ENCODE measurements around the gene RNF5. TPM values are rescaled to one million over a fixed set of nuclear protein-coding genes. Genes with fewer than 3 reads are reported as not detected.

RNF5 gene
- total and polyA plus RNA-seq, 10 of the 15 experiments (the other 5 are each of a cell fraction or from before 2014, with no cell fraction given), result 31.4 to 114 (median 62.8) TPM

GRCh38 chr6:32216285-32216684 is 38.1 kb downstream of the RNF5 start:
- Histone ChIP-seq H3K4me2 (ENCODE audit: control insufficient read depth, insufficient read depth) (no peak overlapping the region), H3K36me3 (ENCODE audit: control insufficient read depth in 2 of 2, insufficient read depth in 2 of 2, low read length in 1 of 2) (no peaks in the 10 kb centered on the region), H3K4me3 (no peak overlapping the region), H3K9ac (ENCODE audit: control insufficient read depth, insufficient read depth, low read length) (no peak overlapping the region), H3K27ac (ENCODE audit: control insufficient read depth, insufficient read depth) (no peak overlapping the region), H2AFZ (ENCODE audit: control insufficient read depth, low read depth, low read length) (no peak overlapping the region), H3K4me1 (ENCODE audit: control insufficient read depth, insufficient read depth, low read length) (no peaks in the 10 kb centered on the region), H3K9me3 (replicated peaks; ENCODE audit: control insufficient read depth, insufficient read depth, low read length) (no peaks in the 10 kb centered on the region), H3K27me3 (replicated peaks in 1 of 2; ENCODE audit: control insufficient read depth in 2 of 2, insufficient read depth in 2 of 2, low read length in 1 of 2) (peaks cover 3 to 4% of the 10 kb centered on the region in 2 experiments; a peak in 3 of 4 replicates), H3K79me2 (ENCODE audit: control insufficient read depth, insufficient read depth, low read length) (no peaks in the 10 kb centered on the region), H4K20me1 (ENCODE audit: control insufficient read depth, insufficient read depth) (no peaks in the 10 kb centered on the region)
- ChIA-PET POLR2A (no interaction called here), CTCF (no interaction called here), SMC1A (ENCODE audit: uncharacterized antibody, unreplicated experiment) (no interaction called here), RAD21 (ENCODE audit: unreplicated experiment) (no interaction called here)
- in situ Hi-C loops (cut with MboI) (no loop called here), intact Hi-C loops (cut with micrococcal nuclease; ENCODE audit: unreplicated experiment) (no loop called here)
- no peak for TF ChIP-seq CHD4 (IDR thresholded peaks at IDR 0.05)
- no peak for TF ChIP-seq MYB (IDR thresholded peaks at IDR 0.05; ENCODE audit: borderline replicate concordance, low read depth, low read length)
- no peak for TF ChIP-seq RCOR1 (conservative IDR thresholded peaks at IDR 0.05; ENCODE audit: low read depth, low read length)
- TF ChIP-seq NR2C1 (IDR thresholded peaks at IDR 0.05), result no peak
- TF ChIP-seq ATF3 (IDR thresholded peaks at IDR 0.05; ENCODE audit: borderline replicate concordance, extremely low read depth, low read depth, low read length), result no peak
- no peak for TF ChIP-seq CEBPB (IDR thresholded peaks at IDR 0.05; ENCODE audit: borderline replicate concordance in 1 of 2, low read depth in 2 of 2, low read length in 2 of 2)
- TF ChIP-seq MEF2B (IDR thresholded peaks at IDR 0.05; ENCODE audit: partially characterized antibody, poor library complexity, severe bottlenecking), result no peak
- no peak for TF ChIP-seq USF2 (IDR thresholded peaks at IDR 0.05; ENCODE audit: borderline replicate concordance, low read depth, low read length)
- TF ChIP-seq CBX5 (IDR thresholded peaks at IDR 0.05; ENCODE audit: low read depth), result no peak
- TF ChIP-seq EGR1 (IDR thresholded peaks at IDR 0.05; ENCODE audit: borderline replicate concordance in 1 of 2, low read depth in 2 of 2, low read length in 2 of 2), result no peak
- TF ChIP-seq SP1 (IDR thresholded peaks at IDR 0.05; ENCODE audit: low read depth, low read length), result no peak
- TF ChIP-seq HSF1 (IDR thresholded peaks at IDR 0.05; ENCODE audit: low read depth, low read length), result no peak
- no peak for TF ChIP-seq TCF3 (IDR thresholded peaks at IDR 0.05; ENCODE audit: borderline replicate concordance, insufficient read depth, low read depth, low read length)
- no peak for TF ChIP-seq ATF2 (IDR thresholded peaks at IDR 0.05; ENCODE audit: low read length)
- no peak for ATAC-seq
- no peak for DNase-seq (ENCODE audit: low read depth, low spot score)
- no TSS peak for BruUV-seq (replicated peaks)
- 48% methylated on average over 10 of the region's 10 CpGs for WGBS (ENCODE audit: insufficient coverage, insufficient replicate concordance, low lambda C conversion rate, missing lambda C conversion rate)
- no peak for FAIRE-seq

All from GM12878 (cell line).